HepG2 (cell line): ENCODE data around the gene TTC39C. TPM values are rescaled to one million over a fixed set of nuclear protein-coding genes. Genes with fewer than 3 reads are reported as not detected.

Experiments
- BRD4 ChIP-seq: sonication (generic); formaldehyde crosslinking; IDR thresholded peaks from 2 replicates; pipeline ENCODE4 v1.4.0; 2020; ENCODE audit warnings: missing genetic modification reagents
- CENPT ChIP-seq: sonication (generic); formaldehyde crosslinking; IDR thresholded peaks from 2 replicates; pipeline ENCODE4 v1.8.0; 2022; ENCODE audit warnings: low read depth, mild to moderate bottlenecking, moderate library complexity, missing genetic modification reagents
- CHD2 ChIP-seq: IDR thresholded peaks from 2 replicates; pipeline ENCODE4 v1.6.1; 2011; ENCODE audit warnings: low read depth, low read length, improper control_type of control experiment
- MYC ChIP-seq: sonication (generic); formaldehyde crosslinking; IDR thresholded peaks from 2 replicates; pipeline ENCODE4 v1.9.0; 2021; ENCODE audit warnings: missing genetic modification reagents, borderline replicate concordance
- NFKBIZ ChIP-seq: IDR thresholded peaks from 2 replicates; pipeline ENCODE4 v1.6.1; 2018; ENCODE audit warnings: missing genetic modification reagents, missing compliant biosample characterization
- SIX4 ChIP-seq: sonication (generic); formaldehyde crosslinking; IDR thresholded peaks from 2 replicates; pipeline ENCODE4 v1.4.0; 2020; ENCODE audit warnings: missing genetic modification reagents
- SNAPC5 ChIP-seq: sonication (generic); formaldehyde crosslinking; IDR thresholded peaks from 2 replicates; pipeline ENCODE4 v1.8.1; 2023; ENCODE audit warnings: mild to moderate bottlenecking, missing genetic modification reagents, borderline replicate concordance
- TARDBP ChIP-seq: sonication (generic); formaldehyde crosslinking; IDR thresholded peaks from 2 replicates; pipeline ENCODE4 v1.8.0; 2022; ENCODE audit warnings: mild to moderate bottlenecking, missing genetic modification reagents
- THAP9 ChIP-seq: sonication (generic); formaldehyde crosslinking; IDR thresholded peaks from 2 replicates; pipeline ENCODE4; 2020; ENCODE audit warnings: missing genetic modification reagents, mild to moderate bottlenecking, borderline replicate concordance
- USF2 ChIP-seq, 2 experiments: sonication (generic) in 1 of 2; formaldehyde crosslinking in 1 of 2; IDR thresholded peaks; 2 replicates each; pipeline versions ENCODE4 v1.5.1 to v1.6.1; 2011 to 2020; ENCODE audit warnings: borderline replicate concordance in 1 of 2, low read depth in 1 of 2, low read length in 1 of 2, mild to moderate bottlenecking in 1 of 2, missing genetic modification reagents in 1 of 2, moderate library complexity in 1 of 2
- ZFP41 ChIP-seq: sonication (generic); formaldehyde crosslinking; IDR thresholded peaks from 2 replicates; pipeline ENCODE4 v1.4.0; 2020; ENCODE audit warnings: mild to moderate bottlenecking, missing genetic modification reagents, borderline replicate concordance
- ZFY ChIP-seq: sonication (generic); formaldehyde crosslinking; IDR thresholded peaks from 2 replicates; pipeline ENCODE4 v1.4.0; 2020; ENCODE audit warnings: missing genetic modification reagents
- ZNF230 ChIP-seq: sonication (generic); formaldehyde crosslinking; IDR thresholded peaks from 2 replicates; pipeline ENCODE4 v1.4.0; 2020; ENCODE audit warnings: mild to moderate bottlenecking, missing genetic modification reagents
- ZNF3 ChIP-seq: IDR thresholded peaks from 2 replicates; pipeline ENCODE4 v1.7.0; 2017; ENCODE audit warnings: inconsistent platforms
- ZNF432 ChIP-seq: sonication (generic); formaldehyde crosslinking; IDR thresholded peaks from 2 replicates; pipeline ENCODE4 v1.5.0; 2020; ENCODE audit warnings: missing genetic modification reagents, mild to moderate bottlenecking, borderline replicate concordance
- ZNF749 ChIP-seq: sonication (generic); formaldehyde crosslinking; IDR thresholded peaks from 2 replicates; pipeline ENCODE4 v1.8.0; 2022; ENCODE audit warnings: mild to moderate bottlenecking, missing genetic modification reagents, moderate library complexity, borderline replicate concordance
- ZNF841 ChIP-seq: sonication (generic); formaldehyde crosslinking; IDR thresholded peaks from 2 replicates; pipeline ENCODE4 v1.8.1; 2023; ENCODE audit warnings: missing genetic modification reagents, borderline replicate concordance
- polyA plus RNA-seq, 8 experiments: library from polyadenylated mRNA; depleted of rRNA in 3 of 8; stranded (reverse) in 7 of 8; unstranded in 1 of 8; fragments of >200 nt; fragmentation: Illumina TruSeq in 4 of 8; extraction: Trizol in 4 of 8; gene quantifications; 2 replicates each; pipeline versions ENCODE4 v1.2.1 to v1.2.3, GENCODE V29; 2011 to 2016; ENCODE audit warnings: low read depth in 4 of 8, missing spikeins in 1 of 8, mixed read lengths in 1 of 8; ENCODE audit not compliant: insufficient read depth in 1 of 8
- total RNA-seq, 5 experiments: library from RNA; depleted of rRNA; stranded (reverse); fragments of >200 nt; fragmentation: Illumina TruSeq; extraction: Trizol; gene quantifications; 2 replicates each; pipeline ENCODE4 v1.2.3, GENCODE V29; 2016; ENCODE audit warnings: low read depth in 1 of 5
- TF ChIP-seq, protein P1 (sequence below): sonication (generic); formaldehyde crosslinking; IDR thresholded peaks from 2 replicates; pipeline ENCODE4 v1.4.0; 2020; ENCODE audit warnings: mild to moderate bottlenecking, low read depth, missing genetic modification reagents
- TF ChIP-seq, protein P2 (sequence below): sonication (generic); formaldehyde crosslinking; IDR thresholded peaks from 2 replicates; pipeline ENCODE4 v1.8.0; 2022; ENCODE audit warnings: low read depth, missing genetic modification reagents
- TF ChIP-seq, protein P3 (sequence below): IDR thresholded peaks from 2 replicates; pipeline ENCODE4 v1.6.1; 2016; ENCODE audit warnings: low read depth, borderline replicate concordance

The TTC39C gene
- total and polyA plus RNA-seq, 2 of the 13 experiments (the other 11 are each of a cell fraction or from before 2014, with no cell fraction given), result 19.1 to 25.9 TPM

DNA sequence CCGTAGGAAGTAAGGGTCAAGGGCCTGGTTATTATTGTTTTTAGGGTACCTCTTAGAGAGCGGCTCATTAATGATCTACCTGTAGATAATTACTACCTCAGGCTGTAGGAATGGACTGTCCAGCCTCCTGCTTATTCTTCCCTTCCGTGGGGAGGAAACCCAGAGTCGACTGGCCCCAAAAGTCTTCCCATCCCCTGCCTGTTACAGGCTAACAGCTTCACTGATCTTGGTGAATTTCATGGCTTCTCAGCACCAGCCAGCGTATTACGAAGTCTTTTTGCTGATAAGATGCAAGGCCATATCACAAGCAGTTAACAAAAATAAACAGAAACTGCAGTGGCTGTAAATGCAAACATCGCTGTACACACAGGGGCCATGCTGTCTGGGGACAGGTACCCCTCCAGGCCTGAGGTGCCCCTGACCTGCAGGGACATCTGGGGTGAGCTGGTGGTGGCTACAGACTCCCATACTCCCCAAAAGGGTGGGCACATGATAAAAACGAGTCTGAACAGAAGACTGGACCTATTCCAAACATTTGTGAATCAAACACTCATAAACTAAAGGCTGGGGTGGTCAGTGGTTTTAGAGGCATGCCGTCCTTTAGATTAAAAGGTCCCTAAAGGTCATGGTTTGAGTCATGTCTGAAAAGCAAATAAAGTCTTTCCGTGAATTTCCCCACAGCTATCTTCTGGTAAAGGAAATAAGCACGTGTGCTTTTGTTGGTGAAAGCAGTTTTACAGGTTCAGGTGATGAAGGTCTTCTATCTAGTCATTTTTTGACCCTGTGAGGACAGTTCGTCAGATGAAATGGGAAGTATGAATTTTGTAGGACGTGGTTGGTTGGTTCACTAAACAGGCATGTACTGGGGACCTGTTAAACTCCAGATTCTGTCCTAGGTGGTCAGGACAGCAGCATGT lies 36.7 kb downstream of the TTC39C start (continued):
- no peak for TF ChIP-seq THAP9 (CRISPR knock-in tag)
- peak; percentile 39; the same call in 1 of the 2 replicates for TF ChIP-seq ZFY (CRISPR knock-in tag)
- no peak for TF ChIP-seq ZNF432 (CRISPR knock-in tag)
- no peak for TF ChIP-seq USF2 (IDR thresholded peaks at IDR 0.05; ENCODE audit: low read depth, low read length)
- 0 out of 2 replicates have a peak, but pooled peaks have one; percentile 29 for TF ChIP-seq USF2 (CRISPR knock-in tag; IDR thresholded peaks at IDR 0.05; ENCODE audit: borderline replicate concordance)
- TF ChIP-seq ZNF841, result no peak
- TF ChIP-seq BRD4, result 0 out of 2 replicates have a peak, but pooled peaks have one; percentile 49
- TF ChIP-seq SNAPC5 (CRISPR knock-in tag), result no peak
- TF ChIP-seq CHD2, result no peak
- TF ChIP-seq, protein P1, sequence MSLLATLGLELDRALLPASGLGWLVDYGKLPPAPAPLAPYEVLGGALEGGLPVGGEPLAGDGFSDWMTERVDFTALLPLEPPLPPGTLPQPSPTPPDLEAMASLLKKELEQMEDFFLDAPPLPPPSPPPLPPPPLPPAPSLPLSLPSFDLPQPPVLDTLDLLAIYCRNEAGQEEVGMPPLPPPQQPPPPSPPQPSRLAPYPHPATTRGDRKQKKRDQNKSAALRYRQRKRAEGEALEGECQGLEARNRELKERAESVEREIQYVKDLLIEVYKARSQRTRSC (CRISPR knock-in tag), result no peak
- TF ChIP-seq MYC (CRISPR knock-in tag), result peak; percentile 71; the same call in 1 of the 2 replicates
- 0 out of 2 replicates have a peak, but pooled peaks have one; percentile 34 for TF ChIP-seq ZNF749 (CRISPR knock-in tag)
- TF ChIP-seq, protein P2, sequence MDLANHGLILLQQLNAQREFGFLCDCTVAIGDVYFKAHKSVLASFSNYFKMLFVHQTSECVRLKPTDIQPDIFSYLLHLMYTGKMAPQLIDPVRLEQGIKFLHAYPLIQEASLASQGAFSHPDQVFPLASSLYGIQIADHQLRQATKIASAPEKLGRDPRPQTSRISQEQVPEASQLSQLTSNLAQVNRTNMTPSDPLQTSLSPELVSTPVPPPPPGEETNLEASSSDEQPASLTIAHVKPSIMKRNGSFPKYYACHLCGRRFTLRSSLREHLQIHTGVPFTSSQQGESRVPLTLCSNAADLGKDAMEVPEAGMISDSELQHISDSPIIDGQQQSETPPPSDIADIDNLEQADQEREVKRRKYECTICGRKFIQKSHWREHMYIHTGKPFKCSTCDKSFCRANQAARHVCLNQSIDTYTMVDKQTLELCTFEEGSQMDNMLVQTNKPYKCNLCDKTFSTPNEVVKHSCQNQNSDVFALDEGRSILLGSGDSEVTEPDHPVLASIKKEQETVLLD (CRISPR knock-in tag), result no peak; the same call in 1 of the 2 replicates
- no peak for TF ChIP-seq CENPT
- no peak for TF ChIP-seq ZNF3 (CRISPR knock-in tag)
- TF ChIP-seq SIX4 (CRISPR knock-in tag), result no peak; the same call in 1 of the 2 replicates
- peak; percentile 77 for TF ChIP-seq TARDBP
- TF ChIP-seq, protein P3, sequence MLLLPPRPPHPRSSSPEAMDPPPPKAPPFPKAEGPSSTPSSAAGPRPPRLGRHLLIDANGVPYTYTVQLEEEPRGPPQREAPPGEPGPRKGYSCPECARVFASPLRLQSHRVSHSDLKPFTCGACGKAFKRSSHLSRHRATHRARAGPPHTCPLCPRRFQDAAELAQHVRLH, result no peak
- TF ChIP-seq ZNF230 (CRISPR knock-in tag), result no peak
- no peak for TF ChIP-seq ZFP41
- TF ChIP-seq NFKBIZ (CRISPR knock-in tag), result peak; percentile 24; the same call in 1 of the 2 replicates
